H1 (cell line): ENCODE results near the gene CRISPLD2.

ENCODE experiments used
- EZH2 ChIP-seq: fragments of 200-600 bp; sonication (generic); IDR thresholded peaks from 2 replicates; pipeline ENCODE4 v1.7.1; 2012; ENCODE audit warnings: low read depth, mild to moderate bottlenecking, moderate library complexity, low read length, inconsistent platforms; ENCODE audit not compliant: severe bottlenecking
- POU5F1 ChIP-seq: IDR thresholded peaks from 2 replicates; pipeline ENCODE4 v1.6.1; 2011; ENCODE audit warnings: low read depth, mild to moderate bottlenecking, low read length, moderate library complexity
- RFX5 ChIP-seq: IDR thresholded peaks from 2 replicates; pipeline ENCODE4 v1.6.1; 2011; ENCODE audit warnings: low read depth, low read length, improper control_type of control experiment, borderline replicate concordance
- TF ChIP-seq, protein P1 (sequence below), 3 experiments: IDR thresholded peaks; 1 replicate in 2 of 3; 2 replicates in 1 of 3; pipeline versions ENCODE4 v1.5.1 to v1.6.1; 2011; ENCODE audit warnings: low read length in 3 of 3, mild to moderate bottlenecking in 3 of 3, inconsistent platforms in 2 of 3, low read depth in 1 of 3, moderate library complexity in 1 of 3; ENCODE audit not compliant: insufficient read depth in 1 of 3; ENCODE audit errors: control extremely low read depth in 1 of 3

DNA sequence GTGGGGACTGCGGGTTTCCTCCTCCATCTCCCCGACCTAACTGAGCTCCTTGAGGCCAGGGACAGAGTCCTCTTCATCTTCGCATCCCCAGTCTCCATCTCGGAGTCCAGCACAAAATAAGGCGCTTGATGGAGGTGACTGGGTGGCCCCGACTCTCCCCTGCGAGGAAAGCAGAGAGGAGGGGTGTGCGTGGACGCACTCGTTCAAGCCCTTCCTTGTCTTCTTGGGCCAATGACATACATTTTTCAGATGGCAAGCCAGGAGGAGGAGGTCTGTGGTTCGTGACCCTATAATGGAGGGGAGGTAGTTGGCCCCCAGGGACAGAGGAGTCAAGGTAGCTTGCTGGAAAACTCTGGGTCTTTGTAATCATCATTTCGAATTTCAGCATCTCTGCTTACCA, 17.2 kb downstream of the CRISPLD2 start:
- no peak for TF ChIP-seq RFX5
- no peak for TF ChIP-seq POU5F1
- TF ChIP-seq EZH2, result no peak
- TF ChIP-seq, protein P1, sequence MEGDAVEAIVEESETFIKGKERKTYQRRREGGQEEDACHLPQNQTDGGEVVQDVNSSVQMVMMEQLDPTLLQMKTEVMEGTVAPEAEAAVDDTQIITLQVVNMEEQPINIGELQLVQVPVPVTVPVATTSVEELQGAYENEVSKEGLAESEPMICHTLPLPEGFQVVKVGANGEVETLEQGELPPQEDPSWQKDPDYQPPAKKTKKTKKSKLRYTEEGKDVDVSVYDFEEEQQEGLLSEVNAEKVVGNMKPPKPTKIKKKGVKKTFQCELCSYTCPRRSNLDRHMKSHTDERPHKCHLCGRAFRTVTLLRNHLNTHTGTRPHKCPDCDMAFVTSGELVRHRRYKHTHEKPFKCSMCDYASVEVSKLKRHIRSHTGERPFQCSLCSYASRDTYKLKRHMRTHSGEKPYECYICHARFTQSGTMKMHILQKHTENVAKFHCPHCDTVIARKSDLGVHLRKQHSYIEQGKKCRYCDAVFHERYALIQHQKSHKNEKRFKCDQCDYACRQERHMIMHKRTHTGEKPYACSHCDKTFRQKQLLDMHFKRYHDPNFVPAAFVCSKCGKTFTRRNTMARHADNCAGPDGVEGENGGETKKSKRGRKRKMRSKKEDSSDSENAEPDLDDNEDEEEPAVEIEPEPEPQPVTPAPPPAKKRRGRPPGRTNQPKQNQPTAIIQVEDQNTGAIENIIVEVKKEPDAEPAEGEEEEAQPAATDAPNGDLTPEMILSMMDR (IDR thresholded peaks at IDR 0.05; ENCODE audit: control extremely low read depth in 1 of 3, insufficient read depth in 1 of 3, low read depth in 1 of 3, low read length in 3 of 3), result no peak
